NB4 (cell line): ENCODE data around the gene UBE2I.

Experiments
- CTCF ChIP-seq: IDR thresholded peaks from one replicate; pipeline ENCODE4 v1.5.1; 2012; ENCODE audit warnings: low read depth, low read length
- MYC ChIP-seq: IDR thresholded peaks from 2 replicates; pipeline ENCODE4 v1.6.1; 2011; ENCODE audit warnings: low read depth, low read length
- POLR2A ChIP-seq: IDR thresholded peaks from 2 replicates; pipeline ENCODE4 v1.6.1; 2011; ENCODE audit warnings: mild to moderate bottlenecking; ENCODE audit not compliant: insufficient read length; ENCODE audit errors: extremely low read depth

GRCh38 chr16:1363501-1364041, 54.1 kb downstream of the UBE2I start:
- TF ChIP-seq CTCF: peak; percentile 62
- TF ChIP-seq POLR2A: no peak
- no peak for TF ChIP-seq MYC
